ENCODE data around the gene MYCBP.

GRCh38 chr1:38826886-38827285 is 46.3 kb downstream of the MYCBP start:
- TF ChIP-seq CTCF (IDR thresholded peaks at IDR 0.05) (no peak), POLR2AphosphoS5 (IDR thresholded peaks at IDR 0.05) (no peak), EP300 (IDR thresholded peaks at IDR 0.05) (no peak), POLR2A (IDR thresholded peaks at IDR 0.05) (no peak)
